A549 (cell line): ENCODE data around the gene UBQLN4. TPM values are rescaled to one million over a fixed set of nuclear protein-coding genes. Genes with fewer than 3 reads are reported as not detected.

Source experiments
- ATAC-seq, 2 experiments: fragments of 200-7000 bp in 1 of 2; fragments of >200 bp in 1 of 2; cut with Nextera tagmentation in 1 of 2; cut with Tn5 transposase in 1 of 2; 3 replicates each; pipeline versions ENCODE4 v1.8.0 to v1.9.1; 2018 to 2020; ENCODE audit warnings: mild to moderate bottlenecking in 1 of 2, moderate library complexity in 1 of 2
- CTCF ChIA-PET: fragments of 300-600 bp; sonication (Branson Sonifier 250); formaldehyde crosslinking; extraction: SDS; loops from one replicate; lab custom pipeline; 2021; ENCODE audit warnings: antibody characterized with exemption, inconsistent platforms; lab: Yijun Ruan, JAX
- POLR2A ChIA-PET: fragments of 350-600 bp; formaldehyde crosslinking; extraction: SDS; loops from one replicate; lab custom pipeline; 2021; ENCODE audit warnings: antibody characterized with exemption, inconsistent platforms; lab: Yijun Ruan, JAX
- DNase-seq, 2 experiments: peaks; one replicate each; pipeline versions ENCODE4 v3.0.0 to v3.0.0-alpha.2; 2011 to 2016; ENCODE audit warnings: low read depth in 1 of 2, low spot score in 1 of 2
- FAIRE-seq: peaks from 2 replicates; lab custom pipeline; 2011; peaks lifted over from hg19 to GRCh38; lab: Jason Lieb, UNC
- H3K27ac ChIP-seq, 2 experiments: fragments of >200 bp; sonication (Bioruptor Twin); formaldehyde crosslinking; 3 replicates each; pipeline ENCODE4 v1.5.1; 2016 to 2017
- H3K4me1 ChIP-seq: fragments of >200 bp; sonication (Bioruptor Twin); formaldehyde crosslinking; 3 replicates; pipeline ENCODE4 v1.6.1; 2016
- H3K4me2 ChIP-seq: fragments of >200 bp; sonication (Bioruptor Twin); formaldehyde crosslinking; 3 replicates; pipeline ENCODE4 v1.6.1; 2016
- H3K4me3 ChIP-seq: fragments of >200 bp; sonication (Bioruptor Twin); formaldehyde crosslinking; 3 replicates; pipeline ENCODE4 v1.5.1; 2016
- H3K9me3 ChIP-seq: fragments of >200 bp; sonication (Bioruptor Twin); formaldehyde crosslinking; 3 replicates; pipeline ENCODE4 v1.6.1; 2016
- BHLHE40 ChIP-seq: IDR thresholded peaks from 2 replicates; pipeline ENCODE4 v1.6.1; 2012; ENCODE audit warnings: low read depth, low read length, inconsistent platforms
- CBX2 ChIP-seq: fragments of 200-600 bp; sonication (generic); IDR thresholded peaks from 2 replicates; pipeline ENCODE4 v1.6.1; 2016; ENCODE audit warnings: low read depth, mild to moderate bottlenecking, borderline replicate concordance
- CBX8 ChIP-seq: fragments of 200-600 bp; sonication (generic); IDR thresholded peaks from 2 replicates; pipeline ENCODE4 v1.6.1; 2016
- CEBPB ChIP-seq, 2 experiments: fragments of >200 bp in 1 of 2; sonication (Bioruptor Twin) in 1 of 2; formaldehyde crosslinking in 1 of 2; IDR thresholded peaks; 2 replicates each; pipeline ENCODE4 v1.6.1; 2012 to 2016
- CHD4 ChIP-seq: fragments of 200-600 bp; sonication (generic); IDR thresholded peaks from 2 replicates; pipeline ENCODE4 v1.6.1; 2016; ENCODE audit warnings: antibody characterized with exemption, mild to moderate bottlenecking, borderline replicate concordance
- ESRRA ChIP-seq: fragments of 150-350 bp; IDR thresholded peaks from 2 replicates; pipeline ENCODE4 v1.6.1; 2014; ENCODE audit warnings: mild to moderate bottlenecking, low read length, borderline replicate concordance
- FOSL2 ChIP-seq, 2 experiments: fragments of 450-650 bp in 1 of 2; fragments of >200 bp in 1 of 2; sonication (Bioruptor Twin) in 1 of 2; formaldehyde crosslinking; IDR thresholded peaks; 2 replicates each; pipeline versions ENCODE4 v1.5.0 to v1.6.1; 2016 to 2020; ENCODE audit warnings: mild to moderate bottlenecking in 1 of 2, moderate library complexity in 1 of 2
- HES2 ChIP-seq: fragments of >200 bp; sonication (Bioruptor Twin); formaldehyde crosslinking; IDR thresholded peaks from 2 replicates; pipeline ENCODE4 v1.6.1; 2016
- HOXA7 ChIP-seq: fragments of 250-450 bp; sonication (Bioruptor Pico); IDR thresholded peaks from 2 replicates; pipeline ENCODE4 v1.5.0; 2020; ENCODE audit warnings: mild to moderate bottlenecking, moderate library complexity
- MAFK ChIP-seq: fragments of 450-650 bp; IDR thresholded peaks from 2 replicates; pipeline ENCODE4 v1.6.1; 2014; ENCODE audit not compliant: partially characterized antibody
- MAX ChIP-seq: IDR thresholded peaks from 2 replicates; pipeline ENCODE4 v1.6.1; 2012
- PBX3 ChIP-seq: IDR thresholded peaks from 2 replicates; pipeline ENCODE4 v1.6.1; 2012
- POLR2A ChIP-seq: IDR thresholded peaks from 2 replicates; pipeline ENCODE4 v1.6.1; 2012; ENCODE audit warnings: mild to moderate bottlenecking, low read length
- REST ChIP-seq: fragments of 200-600 bp; sonication (generic); IDR thresholded peaks from 2 replicates; pipeline ENCODE4 v1.6.1; 2016; ENCODE audit warnings: antibody characterized with exemption, mild to moderate bottlenecking, moderate library complexity
- SMC3 ChIP-seq: fragments of >200 bp; sonication (Bioruptor Twin); formaldehyde crosslinking; IDR thresholded peaks from 3 replicates; pipeline ENCODE4 v1.6.1; 2018; ENCODE audit warnings: inconsistent platforms
- SREBF2 ChIP-seq: fragments of 450-650 bp; IDR thresholded peaks from 2 replicates; pipeline ENCODE4 v1.6.1; 2014; ENCODE audit warnings: mild to moderate bottlenecking, moderate library complexity
- TFCP2L1 ChIP-seq: fragments of 250-450 bp; sonication (Bioruptor Pico); IDR thresholded peaks from 2 replicates; pipeline ENCODE4 v1.5.0; 2021; ENCODE audit warnings: mild to moderate bottlenecking
- TP53 ChIP-seq: fragments of 250-450 bp; sonication (Bioruptor Pico); IDR thresholded peaks from 2 replicates; pipeline ENCODE4 v1.5.0; 2021; ENCODE audit warnings: mild to moderate bottlenecking, moderate library complexity
- USF2 ChIP-seq: fragments of 450-650 bp; IDR thresholded peaks from 2 replicates; pipeline ENCODE4 v1.6.1; 2014; ENCODE audit warnings: antibody characterized with exemption
- ZFP36 ChIP-seq: fragments of 450-650 bp; IDR thresholded peaks from 2 replicates; pipeline ENCODE4 v1.6.1; 2014; ENCODE audit warnings: borderline replicate concordance; ENCODE audit not compliant: partially characterized antibody
- WGBS: methylation state at CpG from one replicate; pipeline ENCODE4 v1.1.6; 2017; ENCODE audit errors: missing lambda C conversion rate; 5-methylcytosine and 5-hydroxymethylcytosine counted together
- polyA plus RNA-seq, 4 experiments: library from polyadenylated mRNA; depleted of rRNA in 3 of 4; stranded (reverse); fragments of >200 nt; fragmentation: RNase III in 1 of 4; extraction: RNeasy Plus Mini Kit Qiagen cat#74134 plus additional on column Dnase treatment in 1 of 4; gene quantifications; 2 replicates in 3 of 4; 3 replicates in 1 of 4; pipeline ENCODE4 v1.2.3, GENCODE V29; 2011 to 2017

Gene UBQLN4
- polyA plus RNA-seq, 2 of the 4 experiments (the other 2 are of a cell fraction): 38.2 to 42.0 TPM

- TF ChIP-seq HES2 (no peak), BHLHE40 (no peak)
- TF ChIP-seq, all 56 proteins: peak for 0
Observed at GRCh38 chr1:156063997-156064285, 10.3 kb upstream of the UBQLN4 start (continued).

GRCh38 chr1:156062189-156062588 is 8.6 kb upstream of the UBQLN4 start:
- Histone ChIP-seq H3K9me3 (no peaks in the 10 kb centered on the region), H3K4me3 (no peak overlapping the region)
- DNase-seq: no peak
- CTCF ChIA-PET: interaction anchor here (0.7 to 2.6 kb wide), 5 partner anchors 68 to 887 kb away, joined by 3 to 7 read pairs (median 4); no protein-coding TSS in a partner anchor
- TF ChIP-seq CBX2: no peak
- TF ChIP-seq PBX3: no peak
- no peak for TF ChIP-seq SREBF2
- TF ChIP-seq SMC3: no peak
- TF ChIP-seq HES2: no peak
- no peak for TF ChIP-seq ZFP36
- no peak for TF ChIP-seq HOXA7
- TF ChIP-seq TFCP2L1 (CRISPR knock-in tag): no peak
- no peak for TF ChIP-seq FOSL2 (IDR thresholded peaks at IDR 0.05)
- no peak for TF ChIP-seq FOSL2 (CRISPR knock-in tag; IDR thresholded peaks at IDR 0.05)
- no peak for TF ChIP-seq USF2
- TF ChIP-seq CHD4: no peak
- TF ChIP-seq CEBPB (IDR thresholded peaks at IDR 0.05): no peak
- TF ChIP-seq, all 56 proteins: peak for 0
- Histone ChIP-seq H3K4me1 (no peaks in the 10 kb centered on the region), H3K4me2 (no peak overlapping the region), H3K27ac (no peak overlapping the region)
- no peak for FAIRE-seq
- ATAC-seq: peak; percentile 30; a peak in 2 of 6 replicates
- 78% methylated on average over 3 of the region's 3 CpGs for WGBS
- POLR2A ChIA-PET: no interaction called here

- CTCF ChIA-PET: interaction anchor here (0.8 to 2.5 kb wide), 6 partner anchors 15 to 164 kb away, joined by 3 to 7 read pairs (median 3); no protein-coding TSS in a partner anchor
- H3K4me3 ChIP-seq: no peak within 1 kb of the TSS
- no peak for FAIRE-seq
- TF ChIP-seq HOXA7: no peak
- no peak for TF ChIP-seq ESRRA
- no peak for TF ChIP-seq MAFK
- TF ChIP-seq, all 56 proteins: peak for 0
- no peaks in the 10 kb centered on the region for H3K4me1 ChIP-seq
- POLR2A ChIA-PET: no interaction called here
- 84% methylated on average over 11 of the region's 11 CpGs for WGBS
- H3K27ac ChIP-seq: no peak within 1 kb of the TSS
- H3K4me2 ChIP-seq: no peak within 1 kb of the TSS
- DNase-seq (no peak), ATAC-seq (no peak)
- no peaks in the 10 kb centered on the region for H3K9me3 ChIP-seq
Observed at GRCh38 chr1:156060937-156061636, 7.5 kb upstream of the UBQLN4 start, which contains the start of gene RAB25. Gene RAB25, plus strand, starts transcription at chr1:156061160. Its CDS starts 241 bp downstream, at chr1:156061401.

- CTCF ChIA-PET: interaction anchor here (1.7 to 4.8 kb wide), 2 partner anchors 11 to 118 kb away, joined by 3 to 33 read pairs; no protein-coding TSS in a partner anchor
- POLR2A ChIA-PET: no interaction called here
- TF ChIP-seq CEBPB (IDR thresholded peaks at IDR 0.05) (no peak), ESRRA (no peak), CBX8 (no peak), REST (no peak), CBX2 (no peak), TP53 (no peak), POLR2A (no peak), MAX (no peak)
- Histone ChIP-seq H3K4me3 (no peak overlapping the region), H3K27ac (no peak overlapping the region), H3K4me1 (peaks cover 10% of the 10 kb centered on the region; the same call in 2 of the 3 replicates), H3K4me2 (no peak overlapping the region; the same call in 2 of the 3 replicates), H3K9me3 (no peaks in the 10 kb centered on the region)
- WGBS: 94% methylated on average over 1 of the region's 1 CpG
- DNase-seq: no peak
- no peak for ATAC-seq
- no peak for FAIRE-seq
Observed at GRCh38 chr1:156056326-156056849, 2.8 kb upstream of the UBQLN4 start.
